Esophagus (tissue), 2 donors: ENCODE measurements around the gene COL28A1. TPM values are rescaled to one million over a fixed set of nuclear protein-coding genes. Genes with fewer than 3 reads are reported as not detected.

Experiments used
- H3K27ac ChIP-seq, 2 donors: one replicate each; pipeline ENCODE4 v1.5.1; 2013; ENCODE audit warnings: low read depth in 2 of 2, mild to moderate bottlenecking in 2 of 2, inconsistent platforms in 1 of 2, low read length in 1 of 2, moderate library complexity in 1 of 2
- H3K27me3 ChIP-seq, 2 donors: one replicate each; pipeline ENCODE4 v1.6.1; 2013; ENCODE audit warnings: low read length in 2 of 2, control low read depth in 1 of 2, mild to moderate bottlenecking in 1 of 2; ENCODE audit not compliant: insufficient read depth in 2 of 2, control insufficient read depth in 1 of 2
- H3K36me3 ChIP-seq, 2 donors: one replicate each; pipeline ENCODE4 v1.6.1; 2013; ENCODE audit warnings: low read length in 1 of 2; ENCODE audit not compliant: control insufficient read depth in 2 of 2, insufficient read depth in 2 of 2
- H3K4me1 ChIP-seq, 2 donors: one replicate each; pipeline ENCODE4 v1.6.1; 2013; ENCODE audit warnings: low read length in 1 of 2; ENCODE audit not compliant: control insufficient read depth in 2 of 2, insufficient read depth in 2 of 2
- H3K4me3 ChIP-seq, 2 donors: one replicate each; pipeline ENCODE4 v1.5.1; 2013; ENCODE audit warnings: low read length in 2 of 2, mild to moderate bottlenecking in 2 of 2, low read depth in 1 of 2, moderate library complexity in 1 of 2
- H3K9me3 ChIP-seq, 2 donors: one replicate each; pipeline ENCODE4 v1.6.1; 2013; ENCODE audit warnings: mild to moderate bottlenecking in 2 of 2, low read depth in 1 of 2, low read length in 1 of 2, moderate library complexity in 1 of 2; ENCODE audit not compliant: control insufficient read depth in 2 of 2, insufficient read depth in 1 of 2
- WGBS, 2 donors: extraction: QIAGEN DNeasy Blood & Tissue Kit; methylation state at CpG; one replicate each; pipeline ENCODE4 v1.1.7; 2013; 5-methylcytosine and 5-hydroxymethylcytosine counted together
- polyA plus RNA-seq, 2 donors: library from polyadenylated mRNA; stranded (reverse); fragments of 200-250 nt; gene quantifications; one replicate each; pipeline ENCODE4 v1.2.3, GENCODE V29; 2013
- donor health status: healthy with polysubstance abuse.
- donor health status: Bipolar disorder and iron deficiency.

The COL28A1 gene
- polyA plus RNA-seq, 2 donors = 0.60 to 1.1 TPM

DNA sequence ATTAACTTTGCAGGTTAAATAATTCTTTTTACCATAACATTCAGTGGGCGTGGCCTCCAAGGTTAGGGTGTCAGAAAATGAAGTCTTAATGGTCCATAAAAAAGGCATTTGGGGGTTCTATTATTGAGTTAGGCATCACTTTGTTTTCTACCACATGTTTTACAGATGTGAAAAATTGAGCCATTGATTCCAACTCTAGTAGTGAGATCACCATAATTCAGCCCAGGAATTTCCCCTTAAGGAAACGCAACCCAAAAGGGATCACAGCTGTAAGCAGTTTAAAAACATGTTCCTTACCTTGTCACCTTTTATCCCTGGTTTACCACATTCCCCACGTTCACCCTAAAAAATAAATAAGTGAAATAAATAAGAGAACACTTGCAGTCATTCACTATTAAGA is 24.9 kb downstream of the COL28A1 start:
- no peaks in the 10 kb centered on the region for H3K36me3 ChIP-seq
- WGBS, 2 donors = 77 to 78% methylated on average over 3 of the region's 3 CpGs
- no peaks in the 10 kb centered on the region for H3K27me3 ChIP-seq
- H3K9me3 ChIP-seq = no peaks in the 10 kb centered on the region
- H3K4me1 ChIP-seq = no peaks in the 10 kb centered on the region
- no peak overlapping the region for H3K4me3 ChIP-seq
- no peak overlapping the region for H3K27ac ChIP-seq

DNA sequence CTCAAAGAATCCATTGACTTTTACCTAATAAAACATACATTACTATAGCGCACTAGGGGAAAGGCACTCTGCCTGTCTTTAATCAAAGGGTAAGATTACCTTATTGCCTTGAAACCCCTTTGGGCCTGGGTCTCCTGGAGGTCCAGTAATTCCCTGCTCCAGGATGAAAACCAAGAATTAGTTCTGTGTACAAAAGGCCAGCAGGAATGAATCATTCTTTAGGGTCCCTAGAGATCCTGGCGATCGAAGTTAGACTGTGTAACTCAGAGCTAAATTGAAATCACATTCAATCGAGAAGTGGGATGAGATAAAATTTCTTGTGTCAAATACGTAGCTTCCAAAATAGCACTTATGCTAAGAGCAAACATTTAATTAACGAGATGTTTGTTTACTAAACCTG is 29.8 kb downstream of the COL28A1 start:
- Histone ChIP-seq H3K4me1 (no peaks in the 10 kb centered on the region), H3K4me3 (no peak overlapping the region), H3K9me3 (no peaks in the 10 kb centered on the region), H3K36me3 (no peaks in the 10 kb centered on the region), H3K27ac (no peak overlapping the region), H3K27me3 (no peaks in the 10 kb centered on the region)
- 70 to 74% methylated on average over 6 of the region's 6 CpGs for WGBS, 2 donors

DNA sequence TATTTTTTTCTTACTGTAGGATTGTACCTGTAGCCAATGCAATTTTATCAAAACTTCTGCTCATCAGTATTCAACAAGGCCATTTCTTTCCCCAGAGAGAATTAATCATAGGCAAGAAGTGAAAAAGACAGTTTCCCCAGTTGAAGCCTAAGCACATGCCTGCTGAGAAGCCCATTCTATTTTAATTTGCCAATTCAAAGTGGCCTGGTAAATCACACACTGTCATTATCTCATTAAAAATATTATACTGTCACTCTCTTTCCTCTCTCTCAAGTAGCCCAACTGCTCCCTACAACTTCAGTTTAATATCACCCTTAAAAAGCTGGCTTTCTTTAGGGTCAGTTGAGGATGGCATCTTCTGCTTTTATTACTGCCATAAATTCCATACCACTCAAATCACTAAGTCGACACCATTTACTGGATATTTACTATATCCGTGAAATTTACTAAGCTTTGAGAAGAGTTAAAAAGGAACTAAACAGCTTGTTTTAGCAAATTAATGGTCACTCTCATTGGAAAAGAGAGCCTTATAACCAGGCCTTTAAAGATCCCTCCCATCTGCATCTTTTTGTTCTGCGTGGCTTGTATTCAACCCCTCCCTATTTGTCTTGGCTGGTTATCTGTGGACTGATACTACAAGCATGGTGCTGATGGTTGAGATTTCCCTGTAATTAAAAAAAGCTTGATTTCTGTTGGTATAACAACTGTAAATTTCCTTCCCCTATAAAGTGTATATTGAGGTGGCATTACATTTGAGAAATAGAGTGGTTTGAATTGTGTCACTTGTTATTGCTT is 30.6 kb downstream of the COL28A1 start:
- WGBS, 2 donors = 71% methylated on average over 3 of the region's 3 CpGs
- no peak overlapping the region for H3K27ac ChIP-seq
- no peak overlapping the region for H3K4me3 ChIP-seq
- H3K4me1 ChIP-seq = no peaks in the 10 kb centered on the region
- H3K36me3 ChIP-seq = no peaks in the 10 kb centered on the region
- H3K9me3 ChIP-seq = no peaks in the 10 kb centered on the region
- no peaks in the 10 kb centered on the region for H3K27me3 ChIP-seq

DNA sequence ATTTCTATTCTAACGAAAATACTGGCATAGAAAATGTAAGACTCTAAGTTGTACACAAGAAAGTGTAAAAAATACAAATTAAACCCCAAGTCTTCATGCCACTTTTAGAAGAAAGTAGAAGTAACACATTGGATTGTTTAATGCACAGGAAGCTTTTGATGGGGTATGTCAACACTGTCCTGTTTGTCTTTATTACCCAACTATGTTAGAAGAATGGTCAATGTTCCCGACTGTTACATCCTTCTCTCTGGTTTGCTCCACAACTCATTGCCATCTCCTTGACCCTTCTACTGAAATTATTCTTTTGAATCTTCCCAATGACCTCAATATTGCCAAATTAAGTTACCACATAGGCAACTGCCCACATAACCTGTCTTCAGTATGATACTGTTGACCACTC is 35.8 kb downstream of the COL28A1 start:
- Histone ChIP-seq H3K27me3 (no peaks in the 10 kb centered on the region), H3K36me3 (no peaks in the 10 kb centered on the region), H3K4me3 (no peak overlapping the region), H3K27ac (no peak overlapping the region), H3K4me1 (no peaks in the 10 kb centered on the region), H3K9me3 (no peaks in the 10 kb centered on the region)
- WGBS, 2 donors = 64 to 70% methylated on average over 2 of the region's 2 CpGs

- no peaks in the 10 kb centered on the region for H3K27me3 ChIP-seq
- H3K4me1 ChIP-seq = no peaks in the 10 kb centered on the region
- no peaks in the 10 kb centered on the region for H3K9me3 ChIP-seq
- 43 to 61% methylated on average over 6 of the region's 6 CpGs for WGBS, 2 donors
- no peak overlapping the region for H3K4me3 ChIP-seq
- no peak overlapping the region for H3K27ac ChIP-seq
- H3K36me3 ChIP-seq = no peaks in the 10 kb centered on the region
These were observed 36.8 kb downstream of the COL28A1 start for GRCh38 chr7:7498856-7499255.

DNA sequence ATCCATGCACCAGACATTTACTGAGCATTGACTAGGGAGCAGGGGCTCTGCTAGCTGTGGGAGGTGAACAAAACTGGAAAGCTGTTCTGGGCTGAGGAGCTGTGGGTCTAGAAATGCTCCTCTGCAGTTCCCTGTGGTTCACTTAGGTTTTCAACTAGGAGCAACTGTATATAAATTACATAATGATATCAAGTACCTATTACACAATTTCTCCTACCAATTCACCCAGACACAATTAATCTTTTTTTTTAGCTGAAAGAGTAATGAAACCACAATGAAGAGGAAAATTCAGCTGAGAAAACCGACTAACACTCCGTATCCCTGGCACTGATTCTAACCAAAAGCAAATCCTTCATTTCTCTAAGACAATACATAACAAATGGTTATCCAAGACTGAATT is 39.4 kb downstream of the COL28A1 start:
- Histone ChIP-seq H3K4me1 (no peaks in the 10 kb centered on the region), H3K9me3 (no peaks in the 10 kb centered on the region), H3K36me3 (no peaks in the 10 kb centered on the region), H3K27me3 (no peaks in the 10 kb centered on the region), H3K27ac (no peak overlapping the region), H3K4me3 (no peak overlapping the region)
- WGBS, 2 donors = 71 to 73% methylated on average over 2 of the region's 2 CpGs

GRCh38 chr7:7495171-7495570 is 40.5 kb downstream of the COL28A1 start:
- Histone ChIP-seq H3K36me3 (no peaks in the 10 kb centered on the region), H3K27me3 (no peaks in the 10 kb centered on the region), H3K4me1 (no peaks in the 10 kb centered on the region), H3K9me3 (no peaks in the 10 kb centered on the region), H3K4me3 (no peak overlapping the region), H3K27ac (no peak overlapping the region)
- WGBS, 2 donors = 45 to 50% methylated on average over 1 of the region's 1 CpG

DNA sequence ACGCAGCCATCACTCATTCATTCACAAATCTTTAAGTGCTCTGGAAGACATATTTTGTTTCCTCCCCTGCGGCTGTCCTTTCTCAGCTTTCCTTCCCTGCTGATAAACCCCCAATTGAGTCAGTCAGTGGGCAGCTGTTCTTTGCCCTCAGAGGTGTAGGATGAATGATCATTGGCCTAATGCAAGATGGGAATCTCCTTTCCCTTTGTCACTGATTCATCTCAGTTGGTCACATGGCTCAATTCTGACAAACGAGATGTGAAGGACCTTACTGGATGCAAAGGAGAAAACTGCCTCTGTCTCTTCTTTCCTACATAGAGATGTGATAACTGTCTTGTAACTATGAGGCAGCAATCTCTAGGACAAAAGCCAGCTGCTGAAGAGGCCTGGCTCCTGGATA is 44.6 kb downstream of the COL28A1 start:
- no peak overlapping the region for H3K4me3 ChIP-seq
- 81 to 86% methylated on average over 3 of the region's 3 CpGs for WGBS, 2 donors

DNA sequence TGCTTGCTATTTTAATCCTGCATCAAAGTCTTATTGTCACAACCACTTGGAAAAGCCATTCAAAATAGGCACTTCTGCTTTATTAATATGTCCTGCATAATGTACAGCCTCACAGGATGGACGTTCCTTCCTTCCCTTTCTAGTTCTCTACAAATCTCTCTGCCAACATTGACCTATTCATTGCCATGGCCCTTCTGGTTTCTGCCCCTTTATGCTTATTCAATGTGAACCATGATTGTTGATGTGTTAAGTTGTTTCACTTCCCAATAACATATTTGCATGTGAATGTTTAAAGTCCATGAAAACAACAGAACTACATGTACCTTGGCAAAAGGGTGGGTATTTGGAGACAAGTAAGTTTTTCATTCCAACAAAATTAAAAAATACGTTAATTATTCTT is 45.7 kb downstream of the COL28A1 start:
- H3K36me3 ChIP-seq = no peaks in the 10 kb centered on the region
- no peak overlapping the region for H3K27ac ChIP-seq
- H3K4me1 ChIP-seq = no peaks in the 10 kb centered on the region
- no peaks in the 10 kb centered on the region for H3K27me3 ChIP-seq
- H3K9me3 ChIP-seq = peaks cover 2% of the 10 kb centered on the region in 2 donors
- WGBS, 2 donors = 65 to 75% methylated on average over 2 of the region's 2 CpGs
- H3K4me3 ChIP-seq = no peak overlapping the region

More for the DNA sequence above, 44.6 kb downstream of the COL28A1 start:
- H3K9me3 ChIP-seq = peaks cover 2% of the 10 kb centered on the region in 2 donors
- H3K36me3 ChIP-seq = no peaks in the 10 kb centered on the region
- H3K27ac ChIP-seq = peak overlapping the region in 1 of 2 donors; percentile 31
- no peaks in the 10 kb centered on the region for H3K27me3 ChIP-seq
- no peaks in the 10 kb centered on the region for H3K4me1 ChIP-seq

GRCh38 chr7:7489546-7489945 is 46.1 kb downstream of the COL28A1 start:
- Histone ChIP-seq H3K27me3 (no peaks in the 10 kb centered on the region), H3K27ac (no peak overlapping the region), H3K4me3 (no peak overlapping the region), H3K4me1 (no peaks in the 10 kb centered on the region), H3K9me3 (peaks cover 2% of the 10 kb centered on the region in 2 donors), H3K36me3 (no peaks in the 10 kb centered on the region)
- 74 to 89% methylated on average over 2 of the region's 2 CpGs for WGBS, 2 donors
